ENCODE data around the gene ADGRB3.

The ADGRB3 gene

GRCh38 chr6:68732423-68732822, 97.3 kb downstream of the ADGRB3 start:
- DNase-seq (ENCODE audit: low read depth), result no peak
- no peak for TF ChIP-seq CTCF (conservative IDR thresholded peaks at IDR 0.05; ENCODE audit: low read depth, low read length)
- no peak overlapping the region for H3K4me3 ChIP-seq (ENCODE audit: low read length)

GRCh38 chr6:68735866-68736265, 100.8 kb downstream of the ADGRB3 start:
- no peak for TF ChIP-seq CTCF (conservative IDR thresholded peaks at IDR 0.05; ENCODE audit: low read depth, low read length)
- no peak for DNase-seq (ENCODE audit: low read depth)
- no peak overlapping the region for H3K4me3 ChIP-seq (ENCODE audit: low read length)

- DNase-seq (ENCODE audit: low read depth), result no peak
- H3K4me3 ChIP-seq (ENCODE audit: low read length), result no peak overlapping the region
- TF ChIP-seq CTCF (conservative IDR thresholded peaks at IDR 0.05; ENCODE audit: low read depth, low read length), result no peak
These were observed 102.0 kb downstream of the ADGRB3 start for GRCh38 chr6:68737061-68737460.

GRCh38 chr6:68738039-68738438, 103.0 kb downstream of the ADGRB3 start:
- DNase-seq (ENCODE audit: low read depth), result no peak
- TF ChIP-seq CTCF (conservative IDR thresholded peaks at IDR 0.05; ENCODE audit: low read depth, low read length), result no peak

GRCh38 chr6:68740828-68741500, 105.9 kb downstream of the ADGRB3 start:
- no peak for TF ChIP-seq CTCF (conservative IDR thresholded peaks at IDR 0.05; ENCODE audit: low read depth, low read length)
- H3K4me3 ChIP-seq (ENCODE audit: low read length), result no peak overlapping the region
- DNase-seq (ENCODE audit: low read depth), result no peak

More at GRCh38 chr6:68738039-68738438, 103.0 kb downstream of the ADGRB3 start:
- H3K4me3 ChIP-seq (ENCODE audit: low read length), result no peak overlapping the region

GRCh38 chr6:68741501-68742386, 106.7 kb downstream of the ADGRB3 start:
- no peak overlapping the region for H3K4me3 ChIP-seq (ENCODE audit: low read length)
- TF ChIP-seq CTCF (conservative IDR thresholded peaks at IDR 0.05; ENCODE audit: low read depth, low read length), result no peak
- no peak for DNase-seq (ENCODE audit: low read depth)
